Measurements from ENCODE around the gene EP300. TPM values are rescaled to one million over a fixed set of nuclear protein-coding genes. Genes with fewer than 3 reads are reported as not detected.
"Not testable (repeated sequence)": the region's sequence is repeated elsewhere in the genome, so short reads cannot be mapped to it uniquely, and the experiment has no call there.

Gene EP300
- 91.1 and 94.8 TPM in 2 replicates for total RNA-seq

DNA sequence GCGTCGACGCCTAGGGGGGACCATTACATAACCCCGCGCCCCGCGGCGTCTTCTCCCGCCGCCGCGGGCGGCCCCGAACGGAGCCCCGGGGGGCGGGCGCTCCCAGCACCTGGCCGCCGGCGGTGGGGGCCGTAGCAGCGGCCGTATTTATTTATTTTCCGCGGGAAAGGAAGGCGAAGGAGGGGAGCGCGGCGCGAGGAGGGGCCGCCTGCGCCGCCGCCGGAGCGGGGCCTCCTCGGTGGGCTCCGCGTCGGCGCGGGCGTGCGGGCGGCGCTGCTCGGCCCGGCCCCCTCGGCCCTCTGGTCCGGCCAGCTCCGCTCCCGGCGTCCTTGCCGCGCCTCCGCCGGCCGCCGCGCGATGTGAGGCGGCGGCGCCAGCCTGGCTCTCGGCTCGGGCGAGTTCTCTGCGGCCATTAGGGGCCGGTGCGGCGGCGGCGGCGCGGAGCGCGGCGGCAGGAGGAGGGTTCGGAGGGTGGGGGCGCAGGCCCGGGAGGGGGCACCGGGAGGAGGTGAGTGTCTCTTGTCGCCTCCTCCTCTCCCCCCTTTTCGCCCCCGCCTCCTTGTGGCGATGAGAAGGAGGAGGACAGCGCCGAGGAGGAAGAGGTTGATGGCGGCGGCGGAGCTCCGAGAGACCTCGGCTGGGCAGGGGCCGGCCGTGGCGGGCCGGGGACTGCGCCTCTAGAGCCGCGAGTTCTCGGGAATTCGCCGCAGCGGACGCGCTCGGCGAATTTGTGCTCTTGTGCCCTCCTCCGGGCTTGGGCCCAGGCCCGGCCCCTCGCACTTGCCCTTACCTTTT is at the start of gene EP300:
TSS of gene EP300 (plus strand) at position 570 of the 795 bp plus-strand sequence. CDS start 413 bp downstream, outside the sequence.
- intact Hi-C loops (cut with micrococcal nuclease): loop anchor here (5.0 to 10.0 kb wide), 6 partner anchors 210 to 1560 kb away; partner anchors contain the start of genes ACO2, DESI1, PHF5A and POLR3H

DNA sequence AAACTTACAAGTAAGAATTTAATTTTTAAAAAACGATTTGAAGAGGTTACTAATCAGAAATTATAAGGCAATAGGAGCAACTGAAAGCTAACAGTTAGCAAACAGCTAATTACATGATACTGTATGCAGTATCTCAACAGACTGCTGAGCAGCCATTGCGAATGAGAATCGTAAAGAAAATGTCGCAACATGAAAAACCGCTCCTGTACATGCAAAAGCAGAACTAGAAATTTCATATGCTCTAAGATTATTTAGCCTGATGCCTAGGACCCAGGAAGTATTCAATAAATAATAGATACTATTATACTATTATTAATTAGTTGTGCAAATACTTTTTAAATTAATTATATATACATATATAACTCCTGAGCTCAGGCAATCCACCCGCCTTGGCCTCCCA is 48.7 kb upstream of the EP300 start:
- intact Hi-C loops (cut with micrococcal nuclease): no loop called here

DNA sequence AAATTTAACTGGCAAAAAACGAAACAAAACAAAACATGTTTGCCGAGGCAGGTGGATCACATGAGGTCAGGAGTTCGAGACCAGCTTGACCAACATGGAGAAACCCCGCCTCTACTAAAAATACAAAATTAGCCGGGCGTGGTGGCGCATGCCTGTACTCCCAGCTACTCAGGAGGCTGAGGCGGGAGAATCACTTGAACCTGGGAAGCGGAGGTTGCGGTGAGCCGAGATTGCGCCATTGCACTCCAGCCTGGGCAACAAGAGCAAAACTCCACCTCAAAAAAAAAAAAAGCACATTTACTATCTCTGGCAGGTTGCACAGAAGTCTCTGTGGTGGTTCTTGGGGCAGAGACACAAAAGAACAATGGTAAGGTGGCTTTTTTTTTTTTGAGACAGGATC is 46.8 kb upstream of the EP300 start:
- intact Hi-C loops (cut with micrococcal nuclease): not testable (repeated sequence)

DNA sequence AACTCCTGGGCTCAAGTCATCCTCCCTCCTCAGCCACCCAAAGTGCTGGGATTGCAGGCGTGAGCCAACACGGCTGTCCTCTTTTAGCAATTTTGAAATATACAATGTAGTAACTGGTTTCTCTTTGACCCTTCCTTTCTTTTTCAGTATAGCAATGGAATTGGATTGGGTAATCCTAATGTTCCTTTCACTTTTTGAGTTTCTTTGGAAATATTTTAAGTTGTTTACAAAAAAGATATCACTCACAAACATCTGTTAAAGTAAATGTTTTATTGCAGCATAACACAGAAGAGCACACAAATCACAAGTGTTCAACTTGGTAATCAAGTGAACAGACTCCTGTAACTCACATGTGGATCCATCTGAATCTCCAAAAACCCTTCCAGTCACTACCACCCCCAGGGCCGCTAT is 44.6 kb upstream of the EP300 start:
- intact Hi-C loops (cut with micrococcal nuclease): no loop called here

DNA sequence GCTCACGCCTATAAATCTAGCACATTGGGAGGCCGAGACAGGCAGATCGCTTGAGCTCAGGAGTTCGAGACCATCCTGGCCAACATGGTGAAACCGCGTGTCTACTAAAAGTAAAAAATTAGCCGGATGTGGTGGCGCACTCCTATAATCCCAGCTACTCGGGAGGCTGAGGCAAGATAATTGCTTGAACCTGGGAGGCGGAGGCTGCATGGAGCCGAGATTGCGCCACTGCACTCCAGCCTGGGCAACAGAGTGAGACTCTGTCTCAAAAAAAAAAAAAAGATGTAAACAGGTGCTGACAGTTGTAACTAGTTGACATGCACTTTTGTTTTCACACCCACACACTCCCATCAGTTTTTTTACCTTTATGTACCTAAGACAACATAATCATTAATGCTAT is 44.0 kb upstream of the EP300 start:
- intact Hi-C loops (cut with micrococcal nuclease): not testable (repeated sequence)

DNA sequence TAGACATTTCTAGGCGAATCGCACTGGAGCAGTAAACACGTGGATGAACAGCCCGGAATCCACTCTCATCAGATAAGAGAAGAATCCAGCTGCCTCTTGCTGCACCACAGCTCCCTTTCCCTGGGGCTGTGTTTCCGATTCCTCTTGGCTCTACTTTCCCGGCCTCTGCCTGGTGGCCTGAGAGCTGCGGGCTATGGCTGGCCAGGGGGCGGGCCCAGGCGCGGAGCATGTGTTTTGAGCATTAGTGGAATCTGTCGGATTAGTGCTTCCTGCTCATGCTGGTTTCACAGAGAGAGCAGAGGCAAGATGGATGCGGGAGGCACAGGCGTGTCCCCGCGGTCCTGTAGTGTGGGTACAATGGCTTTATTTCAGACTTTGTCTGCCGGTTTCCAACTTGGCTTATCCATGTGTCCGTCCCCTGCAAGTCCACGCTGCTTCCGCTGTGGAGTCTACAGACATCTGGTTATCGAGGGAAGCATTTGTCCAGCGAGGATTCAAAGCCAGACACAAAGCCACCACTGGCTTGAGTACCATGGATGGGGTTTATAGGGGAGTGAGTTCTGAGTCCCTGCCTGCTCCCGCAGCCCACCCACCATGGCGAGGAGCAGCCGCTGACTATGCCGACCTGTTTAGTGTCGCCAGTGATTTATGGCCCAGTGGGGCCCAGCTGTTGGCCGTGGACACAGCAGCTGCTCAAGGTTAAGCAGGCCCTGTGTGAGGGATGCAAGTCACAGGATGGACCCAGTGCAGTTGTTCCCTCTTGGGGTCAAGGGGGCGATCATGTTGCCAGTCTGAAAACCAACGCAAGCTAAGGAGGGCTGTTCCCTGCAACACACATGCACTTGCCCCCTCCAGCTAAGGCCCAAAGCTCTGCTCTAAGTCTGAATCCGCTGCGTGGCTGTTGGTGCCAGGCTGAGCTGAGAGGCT is 43.3 kb upstream of the EP300 start:
- intact Hi-C loops (cut with micrococcal nuclease): no loop called here

DNA sequence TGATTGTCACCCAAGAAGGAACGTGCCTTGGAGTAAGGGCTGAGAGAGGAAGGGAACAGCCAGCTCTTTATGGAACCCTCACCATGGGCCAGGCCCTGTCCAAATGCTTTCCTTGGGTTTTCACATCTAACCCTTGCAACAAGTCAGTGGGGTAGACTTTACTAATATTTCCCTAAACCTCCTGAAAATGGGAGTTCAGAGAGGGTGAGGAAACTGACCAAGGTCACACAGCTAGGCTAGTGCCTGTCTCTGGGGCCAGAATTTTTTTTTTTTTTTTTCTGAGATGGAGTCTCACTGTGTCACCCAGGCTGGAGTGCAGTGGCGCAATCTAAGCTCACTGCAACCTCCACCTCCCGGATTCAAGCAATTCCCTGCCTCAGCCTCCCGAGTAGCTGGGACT is 42.6 kb upstream of the EP300 start:
- intact Hi-C loops (cut with micrococcal nuclease): not testable (repeated sequence)

DNA sequence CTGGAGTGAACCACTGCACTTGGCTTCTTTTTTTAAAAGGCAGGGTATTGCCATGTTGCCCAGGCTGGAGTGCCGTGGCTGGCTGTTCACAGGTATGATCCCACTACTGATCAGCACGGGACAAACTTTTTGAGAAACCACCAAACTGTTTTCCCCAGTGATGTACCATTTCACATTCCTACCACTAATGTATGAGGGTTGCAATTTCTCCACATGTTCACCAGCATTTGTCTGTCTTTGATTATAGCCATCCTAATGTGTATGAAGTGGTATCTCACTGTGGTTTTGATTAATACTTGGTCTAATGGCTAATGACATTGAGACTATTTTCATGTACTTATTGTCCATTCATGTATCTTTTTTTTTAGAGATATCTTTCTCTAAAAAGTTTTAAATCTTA is 41.5 kb upstream of the EP300 start:
- intact Hi-C loops (cut with micrococcal nuclease): no loop called here

DNA sequence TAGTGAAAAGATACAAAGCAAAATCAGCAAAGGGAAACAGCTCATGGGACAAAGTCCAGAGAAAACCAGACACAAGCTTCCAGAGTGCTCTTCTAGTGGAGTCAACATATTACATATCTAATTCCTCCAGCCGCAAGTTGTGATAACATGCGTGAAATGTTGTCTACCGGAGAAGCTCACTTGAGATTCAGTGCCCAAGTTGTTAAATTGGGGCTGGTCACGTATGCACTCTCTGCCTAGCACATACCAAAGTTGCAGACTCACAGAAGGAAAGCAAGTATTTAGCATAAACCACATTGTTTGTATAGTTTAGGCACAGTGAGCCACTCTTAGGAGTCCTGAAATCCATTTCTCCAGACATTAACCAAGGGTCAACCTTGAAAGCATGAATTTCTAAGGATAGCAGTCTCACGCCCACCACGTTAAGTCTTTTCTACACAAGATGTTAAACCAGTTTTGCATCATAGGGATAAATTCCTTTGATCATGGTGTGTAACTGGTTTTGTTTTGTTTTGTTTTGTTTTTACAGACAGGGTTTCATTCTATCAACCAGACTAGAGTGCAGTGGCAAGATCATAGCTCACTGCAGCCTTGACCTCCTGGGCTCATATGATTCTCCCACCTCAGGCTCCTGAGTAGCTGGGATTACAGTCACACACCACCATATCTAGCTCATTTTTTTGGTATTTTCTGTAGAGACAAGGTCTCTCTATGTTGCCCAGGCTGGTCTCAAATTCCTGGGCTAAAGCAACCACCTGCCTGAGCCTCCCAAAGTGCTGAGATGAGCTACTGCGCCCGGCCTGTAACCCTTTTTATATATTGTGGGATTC is 39.5 kb upstream of the EP300 start:
- intact Hi-C loops (cut with micrococcal nuclease): no loop called here

DNA sequence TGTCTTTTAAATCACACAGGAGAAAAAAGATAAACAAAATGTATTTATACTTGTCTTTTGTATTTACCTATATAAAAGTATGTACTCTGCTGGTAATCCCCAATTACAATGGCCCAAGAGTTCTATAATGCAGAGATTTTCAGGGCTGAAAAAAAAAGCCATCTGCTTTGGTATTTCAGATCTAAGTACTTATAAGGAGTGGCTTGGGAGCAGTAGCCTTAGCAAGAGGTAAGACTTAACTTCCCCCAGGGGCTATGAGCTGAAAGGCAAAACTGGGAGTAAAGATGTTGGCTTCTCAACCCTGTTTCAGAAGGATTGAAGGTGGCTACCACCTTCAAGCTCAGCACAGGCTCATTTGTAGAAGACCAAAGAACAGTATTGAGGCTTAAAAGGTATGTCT is 35.3 kb upstream of the EP300 start:
- intact Hi-C loops (cut with micrococcal nuclease): no loop called here

DNA sequence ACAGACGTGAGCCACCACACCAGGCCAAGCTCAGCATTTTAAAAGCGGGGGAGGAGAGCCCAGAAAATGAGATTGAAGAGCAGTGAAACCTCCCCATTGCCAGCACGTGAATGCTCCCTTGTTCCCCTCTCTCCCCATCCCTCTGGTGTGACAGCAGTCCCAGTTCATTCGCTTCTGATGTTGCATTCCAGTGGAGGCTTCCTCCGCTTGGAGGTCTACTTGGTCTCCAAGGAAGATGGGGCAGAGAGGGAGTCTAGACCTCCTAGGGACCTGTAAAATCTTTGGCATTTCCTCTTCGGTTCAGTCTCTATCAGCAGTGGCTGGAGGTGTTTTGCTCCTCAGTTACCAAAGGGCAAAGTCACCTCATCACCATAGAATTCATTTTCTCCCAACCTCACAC is 30.2 kb upstream of the EP300 start:
- intact Hi-C loops (cut with micrococcal nuclease): no loop called here

DNA sequence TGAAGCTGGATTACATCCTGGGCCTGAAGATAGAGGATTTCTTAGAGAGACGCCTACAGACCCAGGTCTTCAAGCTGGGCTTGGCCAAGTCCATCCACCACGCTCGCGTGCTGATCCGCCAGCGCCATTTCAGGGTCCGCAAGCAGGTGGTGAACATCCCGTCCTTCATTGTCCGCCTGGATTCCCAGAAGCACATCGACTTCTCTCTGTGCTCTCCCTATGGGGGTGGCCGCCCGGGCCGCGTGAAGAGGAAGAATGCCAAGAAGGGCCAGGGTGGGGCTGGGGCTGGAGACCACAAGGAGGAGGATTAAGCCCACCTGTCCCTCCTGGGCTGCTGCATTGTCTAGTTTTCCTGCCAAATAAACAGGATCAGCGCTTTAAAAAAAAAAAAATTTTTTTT is 28.1 kb upstream of the EP300 start:
- intact Hi-C loops (cut with micrococcal nuclease): not testable (repeated sequence)

DNA sequence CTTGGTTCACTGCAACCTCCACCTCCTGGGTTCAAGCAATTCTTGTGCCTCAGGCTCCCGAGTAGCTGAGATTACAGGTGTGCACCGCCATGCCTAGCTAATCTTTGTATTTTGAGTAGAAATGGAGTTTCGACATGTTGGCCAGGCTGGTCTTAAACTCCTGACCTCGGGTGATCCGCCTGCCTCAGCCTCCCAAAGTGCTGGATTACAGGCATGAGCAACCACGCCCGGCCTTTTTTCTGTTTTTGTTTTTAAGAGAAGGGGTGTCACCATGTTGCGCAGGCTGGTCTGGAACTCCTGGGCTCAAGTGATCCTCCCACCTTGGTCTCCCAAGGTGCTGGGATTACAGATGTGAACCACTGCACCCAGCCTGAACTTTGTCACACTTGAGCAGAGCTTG is 26.1 kb upstream of the EP300 start:
- intact Hi-C loops (cut with micrococcal nuclease): not testable (repeated sequence)

DNA sequence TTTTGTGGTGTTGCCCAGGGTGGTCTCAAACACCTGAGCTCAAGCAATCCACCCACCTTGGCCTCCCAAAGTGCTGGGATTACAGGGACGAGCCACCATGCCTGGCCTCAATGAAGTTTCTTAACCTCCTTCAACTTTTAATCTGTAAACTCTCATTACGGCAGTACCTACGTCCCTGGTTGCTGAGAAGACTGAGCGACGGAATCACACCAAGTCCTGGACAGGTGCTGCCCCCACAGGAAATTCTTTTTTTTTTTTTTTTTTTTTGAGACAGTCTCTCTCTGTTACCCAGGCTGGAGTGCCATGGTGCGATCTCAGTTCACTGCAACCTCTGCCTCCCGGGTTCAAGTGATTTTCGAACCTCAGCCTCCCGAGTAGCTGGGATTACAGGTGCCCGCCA is 24.4 kb upstream of the EP300 start:
- intact Hi-C loops (cut with micrococcal nuclease): not testable (repeated sequence)

DNA sequence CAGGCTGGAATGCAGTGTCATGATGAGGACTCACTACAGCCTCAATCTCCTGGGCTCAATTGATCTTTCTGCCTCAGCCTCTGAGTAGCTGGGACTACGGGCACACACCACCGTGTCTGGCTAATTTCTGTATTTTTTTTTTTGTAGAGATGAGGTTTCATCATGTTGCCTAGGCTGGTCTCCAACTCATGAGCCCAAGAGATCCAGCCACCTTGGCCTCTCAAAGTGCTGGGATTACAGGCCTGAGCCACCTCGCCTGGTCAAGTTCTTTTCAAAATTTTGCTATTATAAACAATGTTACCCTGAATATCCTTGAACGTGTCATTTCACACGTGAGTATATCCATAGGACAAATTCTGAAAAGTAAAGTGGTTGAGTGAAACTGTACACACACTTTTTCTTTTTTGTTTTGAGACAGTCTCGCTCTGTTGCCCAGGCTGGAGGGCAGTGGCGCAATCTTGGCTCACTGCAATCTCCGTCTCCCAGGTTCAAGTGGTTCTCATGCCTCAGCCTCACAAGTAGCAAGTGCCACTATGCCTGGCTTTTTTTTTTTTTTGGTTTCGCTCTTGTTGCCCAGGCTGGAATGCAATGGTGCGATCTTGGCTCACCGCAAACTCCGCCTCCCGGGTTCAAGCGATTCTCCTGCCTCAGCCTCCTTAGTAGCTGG is 21.6 kb upstream of the EP300 start:
- intact Hi-C loops (cut with micrococcal nuclease): no loop called here

DNA sequence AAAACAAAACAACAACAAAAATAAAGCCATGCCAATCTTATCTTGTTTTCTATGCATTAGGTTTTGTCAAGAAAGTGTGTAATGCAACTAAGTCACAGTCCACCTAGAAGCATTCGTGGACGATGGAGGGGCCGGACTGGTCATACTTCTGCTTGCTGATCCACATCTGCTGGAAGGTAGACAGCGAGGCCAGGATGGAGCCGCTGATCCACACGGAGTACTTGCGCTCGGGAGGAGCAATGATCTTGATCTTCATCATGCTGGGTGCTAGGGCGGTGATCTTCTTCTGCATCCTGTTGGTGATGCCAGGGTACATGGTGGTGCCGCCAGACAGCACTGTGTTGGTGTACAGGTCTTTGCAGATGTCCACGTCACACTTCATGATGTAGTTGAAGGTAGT is 18.3 kb upstream of the EP300 start:
- intact Hi-C loops (cut with micrococcal nuclease): no loop called here

DNA sequence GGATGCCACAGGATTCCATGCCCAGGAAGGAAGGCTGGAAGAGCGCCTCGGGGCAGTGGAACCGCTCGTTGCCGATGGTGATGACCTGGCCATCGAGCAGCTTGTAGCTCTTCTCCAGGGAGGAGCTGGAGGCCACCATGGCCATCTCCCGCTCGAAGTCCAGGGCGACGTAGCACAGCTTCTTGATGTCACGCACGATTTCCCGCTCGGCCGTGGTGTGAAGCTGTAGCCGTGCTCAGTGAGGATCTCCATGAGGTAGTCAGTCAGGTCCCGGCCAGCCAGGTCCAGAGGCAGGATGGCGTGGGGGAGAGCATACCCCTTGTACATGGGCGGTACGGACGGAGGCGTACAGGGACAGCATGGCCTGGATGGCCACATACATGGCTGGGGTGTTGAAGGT is 17.9 kb upstream of the EP300 start:
- intact Hi-C loops (cut with micrococcal nuclease): no loop called here

DNA sequence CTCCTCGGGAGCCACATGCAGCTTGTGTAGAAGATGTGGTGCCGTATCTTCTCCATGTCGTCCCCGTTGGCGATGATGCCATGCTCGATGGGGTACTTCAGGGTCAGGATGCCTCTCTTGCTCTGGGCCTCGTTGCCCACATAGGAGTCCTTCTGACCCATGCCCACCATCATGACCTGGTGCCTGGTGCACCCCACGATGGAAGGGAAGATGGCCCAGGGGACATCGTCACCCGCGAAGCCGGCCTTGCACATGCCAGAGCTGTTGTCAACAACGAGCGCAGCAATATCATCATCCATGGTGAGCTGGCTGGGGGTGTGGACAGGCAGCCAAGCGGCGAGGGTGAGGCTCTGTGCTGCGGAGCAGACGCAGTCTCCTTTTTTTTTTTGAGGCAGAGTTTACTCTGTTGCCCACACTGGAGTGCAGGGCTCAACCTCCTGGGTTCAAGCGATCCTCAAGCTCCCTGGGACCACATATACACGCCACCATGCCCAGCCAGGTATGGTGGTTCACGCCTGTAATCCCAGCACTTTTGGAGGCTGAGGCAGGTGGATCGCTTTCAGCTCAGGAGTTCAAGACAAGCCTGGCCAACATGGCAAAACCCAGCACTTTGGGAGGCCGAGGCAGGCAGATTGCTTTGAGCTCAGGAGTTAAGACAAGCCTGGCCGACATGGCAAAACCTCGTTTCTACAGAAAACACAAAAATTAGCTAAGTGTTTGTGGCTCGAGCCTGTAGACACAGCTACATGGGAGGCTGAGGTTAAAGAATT is 17.3 kb upstream of the EP300 start:
- intact Hi-C loops (cut with micrococcal nuclease): no loop called here

DNA sequence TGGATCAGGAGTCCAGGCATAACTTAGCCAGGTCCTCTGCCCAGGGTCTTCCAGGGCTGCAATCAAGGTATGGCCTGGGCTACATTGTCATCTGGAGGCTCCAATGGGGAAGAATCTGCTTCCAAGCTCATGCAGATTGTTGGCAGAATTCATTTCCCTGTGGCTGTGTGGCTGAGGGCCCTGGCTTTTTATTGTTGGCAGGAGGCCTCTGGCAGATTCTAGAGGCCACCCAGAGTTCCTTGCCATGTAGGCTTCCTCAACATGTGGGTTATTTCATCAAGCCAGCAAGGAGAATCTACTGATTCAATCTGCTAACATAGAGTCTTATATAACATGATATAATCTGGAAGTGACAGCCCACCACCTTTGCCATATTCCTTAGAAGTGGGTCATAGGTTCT is 16.4 kb upstream of the EP300 start:
- intact Hi-C loops (cut with micrococcal nuclease): no loop called here

DNA sequence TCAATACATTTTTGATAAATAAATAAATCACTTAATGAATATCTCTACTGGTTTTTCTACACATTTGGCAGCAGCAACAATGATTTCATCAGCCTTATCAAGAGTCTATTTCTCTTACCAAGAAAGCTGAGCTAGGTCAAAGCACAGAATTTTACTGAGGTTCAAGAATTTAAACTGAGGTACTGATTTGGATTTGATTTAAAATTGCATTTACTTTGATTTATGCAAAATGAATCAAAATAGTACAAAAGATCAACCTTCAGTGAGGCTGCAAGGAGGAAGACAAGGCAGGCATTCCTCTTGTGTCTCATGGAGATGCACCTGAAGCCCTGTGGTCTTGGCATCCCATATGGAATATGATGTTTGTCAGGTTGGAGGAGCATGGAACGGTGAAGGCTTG is 15.5 kb upstream of the EP300 start:
- intact Hi-C loops (cut with micrococcal nuclease): no loop called here

Measured in T-helper 1 cell treated with Interleukin-12 subunit alpha and Interleukin-12 subunit beta and Interleukin-4 antibody, amounts not matched to agents 30 ng/mL and 1 ng/mL, for 36 hours (primary cell).